Heart right ventricle (tissue), 16 donors: Measurements from ENCODE around the gene PARP9. TPM values are rescaled to one million over a fixed set of nuclear protein-coding genes. Genes with fewer than 3 reads are reported as not detected.

Experiments used
- ATAC-seq, 8 donors: fragments of 200-7000 bp; cut with Tn5 transposase; one replicate each; pipeline ENCODE4 v1.9.1; 2020; ENCODE audit warnings: mild to moderate bottlenecking in 8 of 8, moderate library complexity in 8 of 8, moderate number of reproducible peaks in 1 of 8
- DNase-seq, 2 donors: peaks; one replicate each; pipeline ENCODE4 v3.0.0-alpha.2; 2020
- H3K27ac ChIP-seq, 10 donors: fragments of 200-600 bp; sonication (generic) in 2 of 10; one replicate each; pipeline versions ENCODE4 v1.5.0 to v1.8.0; 2020 to 2022; ENCODE audit warnings: mild to moderate bottlenecking in 3 of 10
- H3K27me3 ChIP-seq, 7 donors: fragments of 200-600 bp; one replicate each; pipeline ENCODE4 v1.8.0; 2021 to 2022; ENCODE audit warnings: mild to moderate bottlenecking in 2 of 7
- H3K36me3 ChIP-seq, 9 donors: fragments of 200-600 bp; sonication (generic) in 1 of 9; one replicate each; pipeline versions ENCODE4 v1.5.0 to v1.8.0; 2020 to 2022; ENCODE audit warnings: mild to moderate bottlenecking in 2 of 9
- H3K4me1 ChIP-seq, 9 donors: fragments of 200-600 bp; sonication (generic) in 1 of 9; one replicate each; pipeline versions ENCODE4 v1.5.0 to v1.8.0; 2020 to 2022; ENCODE audit warnings: mild to moderate bottlenecking in 4 of 9
- H3K4me3 ChIP-seq, 10 donors: fragments of 200-600 bp; sonication (generic) in 2 of 10; one replicate each; pipeline versions ENCODE4 v1.5.0 to v1.8.0; 2020 to 2022; ENCODE audit warnings: mild to moderate bottlenecking in 7 of 10, moderate library complexity in 2 of 10
- H3K9me3 ChIP-seq, 11 donors: fragments of 200-600 bp in 10 of 11; sonication (generic) in 2 of 11; one replicate each; pipeline versions ENCODE4 v1.5.0 to v1.8.0; 2013 to 2022; ENCODE audit warnings: mild to moderate bottlenecking in 2 of 11, control low read depth in 1 of 11, moderate library complexity in 1 of 11
- WGBS, 2 donors: extraction: QIAGEN DNeasy Blood & Tissue Kit; methylation state at CpG; one replicate each; pipeline ENCODE4 v1.1.7; 2013; ENCODE audit warnings: inconsistent platforms in 1 of 2; 5-methylcytosine and 5-hydroxymethylcytosine counted together
- intact Hi-C, 10 donors: fragments of 100-400 bp; cut with DNase I; formaldehyde crosslinking; loops; one replicate each; pipeline versions ENCODE4 v1.11.1 to v1.14.2; 2022
- polyA plus RNA-seq, 2 donors: library from polyadenylated mRNA; stranded (reverse); fragments of 200-250 nt; gene quantifications; one replicate each; pipeline ENCODE4 v1.2.3, GENCODE V29; 2013
- total RNA-seq, 10 donors: library from RNA; stranded (reverse); fragmentation: NEBNext Ultra II Directional in 3 of 10; extraction: Animal tissue kit (Norgen Biotek cat#: 25700) in 3 of 10; gene quantifications; one replicate each; pipeline versions ENCODE4 v1.2.1 to v1.2.4, GENCODE V29; 2021 to 2023
- TF ChIP-seq, protein P1 (sequence below), 9 donors: fragments of 200-600 bp; sonication (generic) in 2 of 9; IDR thresholded peaks; one replicate each; pipeline versions ENCODE4 v1.5.0 to v1.8.0; 2021 to 2022; ENCODE audit warnings: antibody characterized with exemption in 9 of 9, mild to moderate bottlenecking in 5 of 9, moderate library complexity in 1 of 9
- donor health status: Arrhythmogenic right ventricular cardiomyopathy.
- donor health status: ischemic (EF 13 %, LVEDD 7.1; RV severe dilation, severe dysfunction).
- donor health status: healthy with polysubstance abuse.
- donor health status: DM: no; HTN: yes; CAD: no.
- donor health status: DM: no; HTN: no; CAD: no.
- donor health status: ischemic (EF 25% LVEDD 6.9; RV normal size, moderate dysfunction).
- donor health status: ischemic (EF 25% LVEDD 5.7; RV mildly dilated, moderate dysfunction).
- donor health status: healthy.
- donor health status: DM: yes; HTN: yes; CAD: no.
- donor health status: Ischemic cardiomyopathy.
- donor health status: ischemic (EF 35%, LVEDD 5.7; RV mildly dilated, moderate dysfunction).
- donor health status: nonischemic (EF 11% LVEDD 7.7; RV severe dilation, severe dysfunction).
- donor health status: DM: yes; HTN: yes; CAD: no.
- donor health status: PGD.
- donor health status: ischemic (EF 29% LVEDD 5.4; RV normal size, mild dysfunction).
- donor health status: nonischemic (EF 23%, LVEDD 6.1; RV moderate dilation, normal function).

The PARP9 gene
- total and polyA plus RNA-seq, 12 donors = 7.1 to 60.4 (median 15.2) TPM

GRCh38 chr3:122520861-122521260, 43.2 kb downstream of the PARP9 start:
- intact Hi-C loops = no loop called here
- Histone ChIP-seq H3K4me3 (no peak overlapping the region), H3K27me3 (no peaks in the 10 kb centered on the region), H3K4me1 (no peaks in the 10 kb centered on the region), H3K9me3 (no peaks in the 10 kb centered on the region), H3K27ac (no peak overlapping the region), H3K36me3 (peaks cover 0 to 6% (median 0%) of the 10 kb centered on the region in 9 donors)
- DNase-seq = no peak
- TF ChIP-seq, protein P1, sequence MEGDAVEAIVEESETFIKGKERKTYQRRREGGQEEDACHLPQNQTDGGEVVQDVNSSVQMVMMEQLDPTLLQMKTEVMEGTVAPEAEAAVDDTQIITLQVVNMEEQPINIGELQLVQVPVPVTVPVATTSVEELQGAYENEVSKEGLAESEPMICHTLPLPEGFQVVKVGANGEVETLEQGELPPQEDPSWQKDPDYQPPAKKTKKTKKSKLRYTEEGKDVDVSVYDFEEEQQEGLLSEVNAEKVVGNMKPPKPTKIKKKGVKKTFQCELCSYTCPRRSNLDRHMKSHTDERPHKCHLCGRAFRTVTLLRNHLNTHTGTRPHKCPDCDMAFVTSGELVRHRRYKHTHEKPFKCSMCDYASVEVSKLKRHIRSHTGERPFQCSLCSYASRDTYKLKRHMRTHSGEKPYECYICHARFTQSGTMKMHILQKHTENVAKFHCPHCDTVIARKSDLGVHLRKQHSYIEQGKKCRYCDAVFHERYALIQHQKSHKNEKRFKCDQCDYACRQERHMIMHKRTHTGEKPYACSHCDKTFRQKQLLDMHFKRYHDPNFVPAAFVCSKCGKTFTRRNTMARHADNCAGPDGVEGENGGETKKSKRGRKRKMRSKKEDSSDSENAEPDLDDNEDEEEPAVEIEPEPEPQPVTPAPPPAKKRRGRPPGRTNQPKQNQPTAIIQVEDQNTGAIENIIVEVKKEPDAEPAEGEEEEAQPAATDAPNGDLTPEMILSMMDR (IDR thresholded peaks at IDR 0.05) = no peak
- 90 to 92% methylated on average over 4 of the region's 4 CpGs for WGBS, 2 donors
- ATAC-seq = no peak

- Histone ChIP-seq H3K36me3 (no peaks in the 10 kb centered on the region), H3K27ac (no peak overlapping the region), H3K4me1 (peaks cover 0 to 5% (median 0%) of the 10 kb centered on the region in 9 donors), H3K9me3 (no peaks in the 10 kb centered on the region), H3K27me3 (no peaks in the 10 kb centered on the region), H3K4me3 (no peak overlapping the region)
- ATAC-seq = no peak
- DNase-seq = no peak
- intact Hi-C loops = loop anchor here in 1 of 10 donors (10.0 kb wide), 1 partner anchor 65 kb away; no protein-coding TSS in a partner anchor
- TF ChIP-seq, protein P1 (IDR thresholded peaks at IDR 0.05) = no peak
These were observed 44.4 kb downstream of the PARP9 start for GRCh38 chr3:122519693-122520092.

DNA sequence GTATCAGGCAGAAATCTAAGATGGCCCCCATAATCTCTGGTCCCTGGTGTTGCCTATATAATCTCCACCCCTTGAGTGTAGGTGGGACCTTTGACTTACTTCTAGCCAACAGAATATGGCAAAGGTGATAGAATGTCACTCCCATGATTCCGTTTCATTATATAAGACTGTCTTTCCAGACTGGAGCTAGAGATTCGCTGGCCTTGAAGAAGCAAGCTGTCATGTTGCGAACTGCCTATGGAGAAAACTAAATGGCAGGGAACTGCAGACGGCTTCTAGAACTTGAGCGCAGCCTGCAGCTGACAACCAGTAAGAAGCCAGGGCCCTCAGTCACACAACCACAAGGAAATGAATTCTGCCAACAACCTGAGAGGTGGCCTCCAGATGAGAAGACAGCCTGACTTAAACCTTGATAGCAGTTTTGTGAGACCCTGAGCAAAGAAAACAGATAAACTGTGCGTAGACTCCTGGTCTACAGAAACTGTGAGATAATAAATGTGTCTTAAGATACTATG, 47.2 kb downstream of the PARP9 start:
- H3K9me3 ChIP-seq = no peaks in the 10 kb centered on the region
- peaks cover 0 to 23% (median 19%) of the 10 kb centered on the region in 9 donors for H3K4me1 ChIP-seq
- TF ChIP-seq, protein P1 (IDR thresholded peaks at IDR 0.05) = no peak
- H3K4me3 ChIP-seq = no peak overlapping the region
- H3K27me3 ChIP-seq = no peaks in the 10 kb centered on the region
- H3K27ac ChIP-seq = no peak overlapping the region
- DNase-seq = no peak
- no peaks in the 10 kb centered on the region for H3K36me3 ChIP-seq
- intact Hi-C loops = loop anchor here in 1 of 10 donors (10.0 kb wide), 1 partner anchor 62 kb away; no protein-coding TSS in a partner anchor
- ATAC-seq = no peak
- whole genome bisulfite sequencing, 2 donors = 89 to 96% methylated on average over 6 of the region's 6 CpGs

- Histone ChIP-seq H3K27ac (no peak overlapping the region), H3K36me3 (no peaks in the 10 kb centered on the region), H3K9me3 (no peaks in the 10 kb centered on the region), H3K4me1 (peaks cover 0 to 33% (median 29%) of the 10 kb centered on the region in 9 donors), H3K27me3 (no peaks in the 10 kb centered on the region), H3K4me3 (no peak overlapping the region)
- no peak for DNase-seq
- no peak for ATAC-seq
- TF ChIP-seq, protein P1 (IDR thresholded peaks at IDR 0.05) = no peak
- intact Hi-C loops = loop anchor here in 1 of 10 donors (10.0 kb wide), 1 partner anchor 61 kb away; no protein-coding TSS in a partner anchor
- 96 to 98% methylated on average over 3 of the region's 3 CpGs for WGBS, 2 donors
These were observed 48.2 kb downstream of the PARP9 start for GRCh38 chr3:122515870-122516269.
